ENCODE measurements around the gene LRRC28.

DNA sequence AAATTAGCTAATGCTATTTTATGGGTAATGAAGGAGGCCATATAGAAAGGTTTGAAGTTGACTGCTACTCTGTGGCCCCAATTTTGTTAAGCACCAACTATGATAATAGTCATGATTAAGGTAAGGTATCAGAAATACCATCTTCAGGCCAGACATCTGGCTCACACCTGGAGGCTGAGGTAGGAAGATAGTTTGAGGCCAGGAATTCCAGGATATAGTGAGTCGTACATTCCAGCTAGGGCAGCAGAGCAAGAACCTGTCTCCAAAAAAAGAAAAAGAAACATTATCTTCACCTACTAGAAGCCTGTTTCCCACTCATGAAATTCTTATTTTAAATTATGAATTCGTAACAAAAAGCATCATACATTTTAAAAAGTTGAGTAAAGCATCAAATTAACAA, 64.4 kb downstream of the LRRC28 start:
- no peak for TF ChIP-seq POLR2A (IDR thresholded peaks at IDR 0.05)
- no peak for TF ChIP-seq POLR2AphosphoS5 (IDR thresholded peaks at IDR 0.05)
- TF ChIP-seq, protein P1, sequence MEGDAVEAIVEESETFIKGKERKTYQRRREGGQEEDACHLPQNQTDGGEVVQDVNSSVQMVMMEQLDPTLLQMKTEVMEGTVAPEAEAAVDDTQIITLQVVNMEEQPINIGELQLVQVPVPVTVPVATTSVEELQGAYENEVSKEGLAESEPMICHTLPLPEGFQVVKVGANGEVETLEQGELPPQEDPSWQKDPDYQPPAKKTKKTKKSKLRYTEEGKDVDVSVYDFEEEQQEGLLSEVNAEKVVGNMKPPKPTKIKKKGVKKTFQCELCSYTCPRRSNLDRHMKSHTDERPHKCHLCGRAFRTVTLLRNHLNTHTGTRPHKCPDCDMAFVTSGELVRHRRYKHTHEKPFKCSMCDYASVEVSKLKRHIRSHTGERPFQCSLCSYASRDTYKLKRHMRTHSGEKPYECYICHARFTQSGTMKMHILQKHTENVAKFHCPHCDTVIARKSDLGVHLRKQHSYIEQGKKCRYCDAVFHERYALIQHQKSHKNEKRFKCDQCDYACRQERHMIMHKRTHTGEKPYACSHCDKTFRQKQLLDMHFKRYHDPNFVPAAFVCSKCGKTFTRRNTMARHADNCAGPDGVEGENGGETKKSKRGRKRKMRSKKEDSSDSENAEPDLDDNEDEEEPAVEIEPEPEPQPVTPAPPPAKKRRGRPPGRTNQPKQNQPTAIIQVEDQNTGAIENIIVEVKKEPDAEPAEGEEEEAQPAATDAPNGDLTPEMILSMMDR (IDR thresholded peaks at IDR 0.05) = no peak

Data from upper lobe of left lung (tissue), 4 donors.